Vagina (tissue), 2 donors: ENCODE data around the gene PRF1. TPM values are rescaled to one million over a fixed set of nuclear protein-coding genes. Genes with fewer than 3 reads are reported as not detected.

Source experiments
- DNase-seq, 2 donors: peaks; one replicate each; pipeline ENCODE4 v3.0.0-alpha.2; 2017; ENCODE audit errors: extremely low spot score in 2 of 2
- H3K27ac ChIP-seq: fragments of 200-600 bp; sonication (generic); one replicate; pipeline ENCODE4 v1.5.1; 2019
- H3K27me3 ChIP-seq: fragments of 200-600 bp; sonication (generic); one replicate; pipeline ENCODE4 v1.5.1; 2019
- H3K36me3 ChIP-seq, 2 donors: fragments of 200-600 bp; sonication (generic); one replicate each; pipeline ENCODE4 v1.5.1; 2017 to 2019
- H3K4me1 ChIP-seq: fragments of 200-600 bp; sonication (generic); one replicate; pipeline ENCODE4 v1.5.1; 2019
- H3K4me3 ChIP-seq, 2 donors: fragments of 200-600 bp; sonication (generic); 1 replicate in 1 of 2; 2 replicates in 1 of 2; pipeline ENCODE4 v1.5.1; 2016 to 2019
- H3K9me3 ChIP-seq: fragments of 200-600 bp; sonication (generic); one replicate; pipeline ENCODE4 v1.5.1; 2019
- POLR2A ChIP-seq, 2 donors: fragments of 450-650 bp; IDR thresholded peaks; one replicate each; pipeline ENCODE4 v1.6.1; 2017; ENCODE audit warnings: antibody characterized with exemption in 2 of 2, mild to moderate bottlenecking in 2 of 2, moderate library complexity in 2 of 2
- POLR2AphosphoS5 ChIP-seq, 2 donors: sonication (generic); formaldehyde crosslinking; IDR thresholded peaks; one replicate each; pipeline ENCODE4 v1.9.0; 2017; ENCODE audit warnings: antibody characterized with exemption in 2 of 2, mild to moderate bottlenecking in 2 of 2, low read depth in 1 of 2; ENCODE audit not compliant: insufficient read depth in 1 of 2
- intact Hi-C: fragments of 100-400 bp; cut with DNase I; formaldehyde crosslinking; loops from one replicate; pipeline ENCODE4 v1.15.1; 2023
- total RNA-seq: library from RNA; depleted of rRNA; stranded (reverse); fragments of >200 nt; gene quantifications from one replicate; pipeline ENCODE4 v1.2.3, GENCODE V29; 2016
- TF ChIP-seq, protein P1 (sequence below), 3 experiments: fragments of 450-650 bp in 2 of 3; fragments of 200-600 bp in 1 of 3; sonication (generic) in 1 of 3; IDR thresholded peaks; one replicate each; pipeline ENCODE4 v1.5.1; 2017 to 2019; ENCODE audit warnings: antibody characterized with exemption in 3 of 3, mild to moderate bottlenecking in 2 of 3, moderate library complexity in 2 of 3

Gene PRF1
- total RNA-seq, 1 donor from 2014 or later, result 20.9 TPM

DNA sequence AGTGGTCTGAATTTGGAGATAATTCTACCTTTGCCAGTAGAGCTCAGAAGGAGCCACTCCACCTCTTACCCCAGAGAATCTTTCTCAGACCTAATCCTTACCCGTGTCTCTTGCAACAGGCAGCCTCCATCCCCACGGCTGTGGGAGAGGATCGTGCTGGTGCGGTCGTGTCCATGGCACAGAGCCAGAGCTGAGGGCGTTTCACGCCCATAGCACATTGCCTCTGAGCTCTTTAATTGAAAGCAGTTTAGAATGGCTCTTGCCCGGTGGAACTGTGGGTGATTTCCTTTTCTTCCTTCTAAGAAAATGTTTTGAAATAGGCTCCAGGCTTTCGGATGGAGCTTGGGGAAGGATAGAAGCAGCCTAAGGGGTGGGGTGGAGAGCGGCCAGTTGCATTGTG lies 41.5 kb downstream of the PRF1 start:
- H3K27me3 ChIP-seq, result no peaks in the 10 kb centered on the region
- H3K36me3 ChIP-seq, result no peaks in the 10 kb centered on the region
- no peak overlapping the region for H3K27ac ChIP-seq
- H3K4me3 ChIP-seq, result no peak overlapping the region
- intact Hi-C loops, result no loop called here
- TF ChIP-seq, protein P1, sequence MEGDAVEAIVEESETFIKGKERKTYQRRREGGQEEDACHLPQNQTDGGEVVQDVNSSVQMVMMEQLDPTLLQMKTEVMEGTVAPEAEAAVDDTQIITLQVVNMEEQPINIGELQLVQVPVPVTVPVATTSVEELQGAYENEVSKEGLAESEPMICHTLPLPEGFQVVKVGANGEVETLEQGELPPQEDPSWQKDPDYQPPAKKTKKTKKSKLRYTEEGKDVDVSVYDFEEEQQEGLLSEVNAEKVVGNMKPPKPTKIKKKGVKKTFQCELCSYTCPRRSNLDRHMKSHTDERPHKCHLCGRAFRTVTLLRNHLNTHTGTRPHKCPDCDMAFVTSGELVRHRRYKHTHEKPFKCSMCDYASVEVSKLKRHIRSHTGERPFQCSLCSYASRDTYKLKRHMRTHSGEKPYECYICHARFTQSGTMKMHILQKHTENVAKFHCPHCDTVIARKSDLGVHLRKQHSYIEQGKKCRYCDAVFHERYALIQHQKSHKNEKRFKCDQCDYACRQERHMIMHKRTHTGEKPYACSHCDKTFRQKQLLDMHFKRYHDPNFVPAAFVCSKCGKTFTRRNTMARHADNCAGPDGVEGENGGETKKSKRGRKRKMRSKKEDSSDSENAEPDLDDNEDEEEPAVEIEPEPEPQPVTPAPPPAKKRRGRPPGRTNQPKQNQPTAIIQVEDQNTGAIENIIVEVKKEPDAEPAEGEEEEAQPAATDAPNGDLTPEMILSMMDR (IDR thresholded peaks at IDR 0.05), result no peak
- no peak for TF ChIP-seq POLR2AphosphoS5 (IDR thresholded peaks at IDR 0.05; ENCODE audit: insufficient read depth in 1 of 2, low read depth in 1 of 2)
- TF ChIP-seq POLR2A (IDR thresholded peaks at IDR 0.05), result no peak
- H3K4me1 ChIP-seq, result peaks cover 15% of the 10 kb centered on the region
- no peak for DNase-seq
- no peaks in the 10 kb centered on the region for H3K9me3 ChIP-seq

DNA sequence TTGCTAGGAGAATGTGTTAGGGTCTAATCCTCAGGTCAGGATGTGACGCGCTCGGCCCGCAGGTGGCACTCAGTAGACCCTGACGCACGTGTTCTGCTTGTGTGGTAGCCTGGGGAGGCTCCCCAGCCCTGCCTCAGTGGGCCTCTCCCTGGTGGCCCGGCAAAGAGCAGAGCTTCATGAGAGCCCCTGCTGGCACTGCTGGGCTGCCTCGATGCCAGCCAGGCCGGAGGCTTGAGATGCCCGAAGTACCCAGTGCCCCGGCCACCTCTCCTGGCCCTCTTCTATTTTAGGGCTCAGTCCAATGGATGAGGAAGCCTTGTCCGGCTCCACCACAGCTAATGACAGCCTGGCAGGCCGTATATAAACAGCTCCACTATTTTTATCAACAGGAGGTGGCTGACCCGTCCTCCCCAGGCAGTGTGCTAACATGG lies 42.0 kb downstream of the PRF1 start:
- Histone ChIP-seq H3K9me3 (no peaks in the 10 kb centered on the region), H3K4me1 (peaks cover 15% of the 10 kb centered on the region), H3K27ac (no peak overlapping the region), H3K4me3 (no peak overlapping the region), H3K27me3 (no peaks in the 10 kb centered on the region), H3K36me3 (no peaks in the 10 kb centered on the region)
- no peak for DNase-seq
- intact Hi-C loops, result no loop called here
- no peak for TF ChIP-seq POLR2A (IDR thresholded peaks at IDR 0.05)
- TF ChIP-seq, protein P1 (IDR thresholded peaks at IDR 0.05), result no peak
- TF ChIP-seq POLR2AphosphoS5 (IDR thresholded peaks at IDR 0.05; ENCODE audit: insufficient read depth in 1 of 2, low read depth in 1 of 2), result no peak

DNA sequence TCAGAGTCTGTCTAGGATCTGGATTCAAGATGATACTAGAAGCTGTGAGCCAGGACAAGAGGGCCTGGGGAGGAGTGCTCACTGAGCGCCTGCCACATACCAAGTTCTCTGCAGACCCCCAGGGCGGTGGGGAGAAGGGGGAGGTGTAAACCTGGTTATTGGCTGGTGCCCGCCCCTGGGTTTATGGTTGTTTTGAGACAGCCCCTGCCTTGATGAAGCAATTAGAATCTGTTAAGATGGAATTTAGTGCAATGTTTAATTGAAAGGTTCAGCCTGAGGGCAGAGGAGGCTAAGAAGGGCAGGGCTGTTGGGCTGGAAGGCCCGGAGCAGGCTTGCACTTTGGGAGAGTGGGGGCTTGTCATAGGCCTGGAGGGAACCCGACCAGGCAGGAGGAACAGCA lies 42.7 kb downstream of the PRF1 start:
- Histone ChIP-seq H3K36me3 (no peaks in the 10 kb centered on the region), H3K4me3 (no peak overlapping the region), H3K4me1 (peaks cover 15% of the 10 kb centered on the region), H3K9me3 (no peaks in the 10 kb centered on the region), H3K27me3 (no peaks in the 10 kb centered on the region), H3K27ac (no peak overlapping the region)
- intact Hi-C loops, result no loop called here
- TF ChIP-seq POLR2AphosphoS5 (IDR thresholded peaks at IDR 0.05; ENCODE audit: insufficient read depth in 1 of 2, low read depth in 1 of 2) (no peak), POLR2A (IDR thresholded peaks at IDR 0.05) (no peak)
- TF ChIP-seq, protein P1 (IDR thresholded peaks at IDR 0.05), result no peak
- no peak for DNase-seq

DNA sequence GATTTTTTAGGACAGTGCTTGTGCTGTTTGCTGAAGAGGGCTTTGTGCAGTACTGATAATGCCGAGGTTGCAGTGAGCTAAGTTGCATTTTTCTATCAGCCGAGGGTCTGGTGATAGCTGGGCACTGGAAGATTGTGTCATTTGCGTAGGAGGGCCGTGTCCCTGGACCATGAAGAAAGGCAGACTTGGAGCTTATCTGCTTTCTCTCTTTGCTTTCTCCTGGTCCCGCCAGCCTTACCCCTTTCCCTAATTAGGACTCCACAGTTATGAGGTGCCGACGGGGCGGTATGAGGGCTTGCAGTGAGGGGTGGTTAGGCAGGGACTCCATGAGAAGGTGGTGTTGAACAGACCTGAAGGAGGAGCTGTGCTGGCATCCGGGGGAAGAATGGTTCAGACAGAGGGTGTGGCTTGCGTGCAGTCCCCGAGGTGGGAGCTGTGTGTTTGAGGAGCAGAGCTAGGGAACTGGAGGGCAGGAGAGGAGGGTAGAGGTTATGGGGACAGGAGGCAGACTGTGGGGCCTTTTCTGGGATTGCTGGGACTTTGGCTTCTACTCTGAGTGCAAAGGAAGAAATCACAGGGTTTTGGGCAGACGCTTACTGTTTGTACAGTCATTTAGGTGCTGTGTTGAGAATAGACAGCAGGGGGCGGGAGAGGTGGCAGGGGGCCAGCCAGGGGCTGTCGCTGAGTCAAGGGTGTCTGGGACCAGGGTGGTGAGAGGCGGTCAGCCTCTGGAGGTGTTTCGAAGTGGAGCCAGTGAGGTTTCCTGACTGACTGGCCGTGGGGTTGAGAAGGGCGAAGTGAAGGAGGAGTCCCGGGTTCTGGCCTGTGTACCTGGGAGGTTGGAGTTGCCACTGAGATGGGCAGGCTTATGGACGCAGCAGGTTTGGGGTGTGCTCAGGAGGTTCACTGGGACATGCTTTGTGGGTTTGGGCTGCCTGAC lies 43.4 kb downstream of the PRF1 start:
- H3K27ac ChIP-seq, result no peak overlapping the region
- DNase-seq, result no peak
- no peaks in the 10 kb centered on the region for H3K9me3 ChIP-seq
- peaks cover 15% of the 10 kb centered on the region for H3K4me1 ChIP-seq
- intact Hi-C loops, result no loop called here
- H3K36me3 ChIP-seq, result no peaks in the 10 kb centered on the region
- peak overlapping the region in 1 of 2 donors; percentile 18 for H3K4me3 ChIP-seq
- H3K27me3 ChIP-seq, result no peaks in the 10 kb centered on the region
- TF ChIP-seq, protein P1 (IDR thresholded peaks at IDR 0.05), result peak; percentile 36 to 58 (median 38)
- TF ChIP-seq POLR2A (IDR thresholded peaks at IDR 0.05), result no peak

DNA sequence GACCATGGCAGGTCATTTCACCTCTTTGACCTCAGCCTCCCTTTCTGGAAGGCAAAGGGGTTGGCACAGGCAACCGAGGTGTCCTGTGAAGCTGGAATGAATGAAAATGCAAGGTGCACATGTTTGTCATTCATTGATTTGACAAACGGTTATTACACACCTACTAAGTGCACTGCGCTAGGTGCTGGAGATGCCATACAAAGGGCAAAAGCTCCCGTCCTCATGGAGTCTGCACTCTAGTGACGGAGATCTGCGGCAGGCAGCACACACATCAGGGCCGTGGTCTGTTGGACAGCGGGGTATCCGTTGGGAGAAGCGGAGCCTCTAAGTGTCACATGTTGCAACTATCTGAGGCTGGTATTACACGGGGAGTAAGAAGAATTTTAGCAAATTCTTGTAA lies 44.2 kb downstream of the PRF1 start:
- no peak for TF ChIP-seq POLR2A (IDR thresholded peaks at IDR 0.05)
- TF ChIP-seq, protein P1 (IDR thresholded peaks at IDR 0.05), result no peak
- no peak for TF ChIP-seq POLR2AphosphoS5 (IDR thresholded peaks at IDR 0.05; ENCODE audit: insufficient read depth in 1 of 2, low read depth in 1 of 2)
- H3K4me3 ChIP-seq, result no peak overlapping the region
- H3K36me3 ChIP-seq, result no peaks in the 10 kb centered on the region
- H3K9me3 ChIP-seq, result no peaks in the 10 kb centered on the region
- no peak overlapping the region for H3K27ac ChIP-seq
- intact Hi-C loops, result no loop called here
- no peaks in the 10 kb centered on the region for H3K27me3 ChIP-seq
- DNase-seq, result no peak
- H3K4me1 ChIP-seq, result peaks cover 15% of the 10 kb centered on the region
